K562 (cell line): ENCODE data around the gene KLF2. TPM values are rescaled to one million over a fixed set of nuclear protein-coding genes. Genes with fewer than 3 reads are reported as not detected.

Source experiments
- ATAC-seq: fragments of 200-7000 bp; cut with Tn5 transposase; 3 replicates; pipeline ENCODE4 v1.9.1; 2020; ENCODE audit warnings: moderate library complexity
- BruUV-seq: library from RNA; stranded (reverse); fragments of 400-500 nt; replicated peaks from 2 replicates; lab custom pipeline; 2021; lab: Mats Ljungman, UMichigan
- CTCF ChIA-PET: fragments of 300-600 bp; formaldehyde crosslinking; extraction: SDS; loops from one replicate; lab custom pipeline; 2021; ENCODE audit warnings: low intra/inter-chr PET ratio; lab: Yijun Ruan, JAX
- POLR2A ChIA-PET: fragments of 300-600, 350-650 bp; sonication (Branson Sonifier 250); formaldehyde crosslinking; extraction: SDS; loops from one replicate; lab custom pipeline; 2021; ENCODE audit warnings: antibody characterized with exemption, inconsistent platforms; lab: Yijun Ruan, JAX
- DNase-seq, 4 experiments: peaks; one replicate each; pipeline versions ENCODE4 v3.0.0 to v3.0.0-alpha.2; 2011 to 2018; ENCODE audit warnings: low spot score in 3 of 4, mixed read lengths in 3 of 4; ENCODE audit errors: extremely low read depth in 1 of 4
- FAIRE-seq: peaks from 2 replicates; lab custom pipeline; 2011; peaks lifted over from hg19 to GRCh38; lab: Jason Lieb, UNC
- H2AFZ ChIP-seq: 2 replicates; pipeline ENCODE4 v1.6.0; 2011; ENCODE audit warnings: low read depth, low read length, control low read depth, inconsistent platforms
- H3K27ac ChIP-seq: fragments of 200-600 bp; 3 replicates; pipeline ENCODE4 v1.8.0; 2011; ENCODE audit warnings: low read depth, mild to moderate bottlenecking, control low read depth, inconsistent platforms, low read length, moderate library complexity, mixed read lengths; ENCODE audit errors: extremely low read depth
- H3K27me3 ChIP-seq, 2 experiments: fragments of 300-600 bp in 1 of 2; 2 replicates in 1 of 2; 3 replicates in 1 of 2; pipeline versions ENCODE4 v1.6.0 to v1.8.0; 2011; ENCODE audit warnings: inconsistent platforms in 2 of 2, low read length in 2 of 2, mild to moderate bottlenecking in 1 of 2, mixed read lengths in 1 of 2, moderate library complexity in 1 of 2; ENCODE audit not compliant: control insufficient read depth in 2 of 2, insufficient read depth in 2 of 2
- H3K36me3 ChIP-seq: fragments of 300-600 bp; 3 replicates; pipeline ENCODE4 v1.8.0; 2011; ENCODE audit warnings: mild to moderate bottlenecking, low read length, inconsistent platforms; ENCODE audit not compliant: control insufficient read depth, insufficient read depth
- H3K4me1 ChIP-seq, 2 experiments: fragments of 200-600 bp in 1 of 2; replicated peaks in 1 of 2; 2 replicates in 1 of 2; 3 replicates in 1 of 2; pipeline versions ENCODE4 v1.5.1 to v1.8.0; 2011; ENCODE audit warnings: inconsistent platforms in 2 of 2, low read length in 2 of 2, mild to moderate bottlenecking in 1 of 2, mixed read lengths in 1 of 2, moderate library complexity in 1 of 2; ENCODE audit not compliant: control insufficient read depth in 2 of 2, insufficient read depth in 2 of 2
- H3K4me2 ChIP-seq: 2 replicates; pipeline ENCODE4 v1.6.1; 2011; ENCODE audit warnings: low read length, control low read depth, inconsistent platforms, mixed read lengths; ENCODE audit not compliant: insufficient read depth
- H3K4me3 ChIP-seq: fragments of 200-600 bp; sonication (generic), shearing (Covaris generic); 2 replicates; pipeline ENCODE4 v1.5.1; 2016; ENCODE audit warnings: control low read depth, inconsistent platforms
- H3K79me2 ChIP-seq: fragments of 200-600 bp; 3 replicates; pipeline ENCODE4 v1.8.0; 2011; ENCODE audit warnings: low read length, inconsistent platforms; ENCODE audit not compliant: control insufficient read depth, insufficient read depth
- H3K9ac ChIP-seq, 2 experiments: 2 replicates each; pipeline versions ENCODE4 v1.6.0 to v1.6.1; 2011; ENCODE audit warnings: low read depth in 2 of 2, low read length in 2 of 2, control low read depth in 1 of 2, inconsistent platforms in 1 of 2, mild to moderate bottlenecking in 1 of 2, mixed read lengths in 1 of 2; ENCODE audit not compliant: insufficient read depth in 1 of 2
- H3K9me1 ChIP-seq: one replicate; pipeline ENCODE4 v1.6.0; 2011; ENCODE audit warnings: inconsistent platforms, mild to moderate bottlenecking, low read length, moderate library complexity; ENCODE audit not compliant: control insufficient read depth, insufficient read depth
- H3K9me3 ChIP-seq: replicated peaks from 2 replicates; pipeline ENCODE4 v1.5.1; 2011; ENCODE audit warnings: low read depth, low read length, inconsistent platforms; ENCODE audit not compliant: control insufficient read depth, insufficient read depth
- H4K20me1 ChIP-seq: replicated peaks from 2 replicates; pipeline ENCODE4 v1.6.1; 2011; ENCODE audit warnings: low read length, inconsistent platforms, mixed read lengths; ENCODE audit not compliant: control insufficient read depth, insufficient read depth
- CBX3 ChIP-seq, 2 experiments: IDR thresholded peaks; 1 replicate in 1 of 2; 2 replicates in 1 of 2; pipeline ENCODE4 v1.6.1; 2012; ENCODE audit warnings: inconsistent platforms in 2 of 2, low read length in 2 of 2, borderline replicate concordance in 1 of 2, control low read depth in 1 of 2
- FUS ChIP-seq: fragments of 200-400 bp; formaldehyde crosslinking; optimal IDR thresholded peaks from 2 replicates; pipeline ENCODE3; 2017; ENCODE audit warnings: low read depth, low read length
- MYBL2 ChIP-seq, 2 experiments: fragments of 450-650 bp in 1 of 2; sonication (generic) in 1 of 2; formaldehyde crosslinking in 1 of 2; IDR thresholded peaks; 2 replicates each; pipeline versions ENCODE4 v1.6.1 to v1.8.1; 2017 to 2022; ENCODE audit warnings: borderline replicate concordance in 1 of 2, inconsistent platforms in 1 of 2, low read depth in 1 of 2, mild to moderate bottlenecking in 1 of 2, missing genetic modification reagents in 1 of 2, moderate library complexity in 1 of 2
- NFIC ChIP-seq: fragments of 450-650 bp; IDR thresholded peaks from 2 replicates; pipeline ENCODE4 v1.6.1; 2017; ENCODE audit warnings: mild to moderate bottlenecking, inconsistent platforms
- U2AF2 ChIP-seq: fragments of 200-400 bp; formaldehyde crosslinking; optimal IDR thresholded peaks from 2 replicates; pipeline ENCODE3; 2017; ENCODE audit warnings: low read depth, mild to moderate bottlenecking, low read length
- ZNF224 ChIP-seq: sonication (generic); formaldehyde crosslinking; IDR thresholded peaks from 2 replicates; pipeline ENCODE4 v1.8.0; 2022; ENCODE audit warnings: mild to moderate bottlenecking, missing genetic modification reagents
- ZNF586 ChIP-seq: fragments of 450-650 bp; formaldehyde crosslinking; conservative IDR thresholded peaks from 2 replicates; pipeline ENCODE4 v1.4.0; 2020; ENCODE audit warnings: mild to moderate bottlenecking, moderate library complexity
- WGBS: fragments of 100-300 bp; shearing (Covaris generic); methylation state at CpG from one replicate; pipeline ENCODE4 v1.1.6; 2016; ENCODE audit warnings: low coverage, mixed read lengths; ENCODE audit not compliant: insufficient coverage; ENCODE audit errors: missing lambda C conversion rate; 5-methylcytosine and 5-hydroxymethylcytosine counted together
- in situ Hi-C: fragments of 300-500 bp; cut with MboI; formaldehyde crosslinking; loops from 4 replicates; pipeline ENCODE4 v1.15.0; 2018; ENCODE audit warnings: inconsistent platforms, mixed read lengths
- intact Hi-C: fragments of 100-400 bp; cut with micrococcal nuclease; formaldehyde crosslinking; loops from 2 replicates; pipeline ENCODE4 v1.14.2; 2022
- polyA plus RNA-seq, 8 experiments: library from polyadenylated mRNA; depleted of rRNA in 4 of 8; stranded (reverse) in 5 of 8; unstranded in 3 of 8; fragments of >200 nt; fragmentation: Nextera tagmentation in 2 of 8; fragmentation: Illumina TruSeq in 1 of 8; extraction: Ambion mirVana in 2 of 8; extraction: Trizol in 1 of 8; gene quantifications; 2 replicates each; pipeline versions ENCODE4 v1.2.1 to v1.2.3, GENCODE V29; 2011 to 2014; ENCODE audit warnings: inconsistent platforms in 1 of 8, missing spikeins in 1 of 8
- total RNA-seq, 7 experiments: library from RNA; depleted of rRNA in 6 of 7; stranded (reverse); fragments of >200 nt in 6 of 7; fragmentation: Illumina TruSeq in 2 of 7; extraction: Trizol in 2 of 7; gene quantifications; 2 replicates each; pipeline versions ENCODE4 v1.2.1 to v1.2.3, GENCODE V29; 2011 to 2021; ENCODE audit warnings: low replicate concordance in 1 of 7
- TF ChIP-seq, protein P1 (sequence below): fragments of 250-450 bp; sonication (Bioruptor Pico); IDR thresholded peaks from 2 replicates; pipeline ENCODE4 v1.8.0; 2021; ENCODE audit warnings: borderline replicate concordance, mild to moderate bottlenecking, moderate library complexity; ENCODE audit not compliant: poor library complexity, severe bottlenecking
- TF ChIP-seq, protein P2 (sequence below): fragments of 200-800 bp; sonication (Bioruptor generic); IDR thresholded peaks from 2 replicates; pipeline ENCODE4 v1.6.1; 2017; ENCODE audit warnings: missing genetic modification characterization, missing compliant biosample characterization
- TF ChIP-seq, protein P3 (sequence below): IDR thresholded peaks from 2 replicates; pipeline ENCODE4 v1.6.1; 2014; ENCODE audit warnings: antibody characterized with exemption

Gene KLF2
- total and polyA plus RNA-seq, 9 of the 15 experiments (the other 6 are each of a cell fraction or from before 2014, with no cell fraction given), result 0.07 to 0.71 TPM; not detected in 7

DNA sequence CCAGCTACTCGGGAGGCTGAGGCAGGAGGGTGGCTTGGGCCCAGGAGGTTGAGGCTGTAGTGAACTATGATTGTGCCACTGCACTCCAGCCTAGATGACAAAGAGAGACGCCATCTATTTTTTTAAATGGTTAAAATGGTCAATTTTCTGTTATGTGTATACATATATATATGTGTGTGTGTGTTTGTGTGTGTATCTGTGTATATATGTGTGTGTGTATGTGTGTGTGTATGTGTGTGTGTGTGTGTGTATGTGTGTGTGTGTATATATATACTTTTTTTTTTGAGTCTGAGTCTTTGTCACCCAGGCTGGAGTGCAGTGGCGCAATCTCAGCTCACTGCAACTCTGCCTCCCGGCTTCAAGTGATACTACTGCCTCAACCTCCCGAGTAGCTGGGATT lies 42.9 kb upstream of the KLF2 start:
- H3K27ac ChIP-seq, result no peak overlapping the region
- no peaks in the 10 kb centered on the region for H3K9me3 ChIP-seq
- no TSS peak for BruUV-seq
- no peak overlapping the region for H2AFZ ChIP-seq
- no peak for DNase-seq
- peaks cover 29 to 52% of the 10 kb centered on the region in 2 experiments; a peak in 4 of 5 replicates for H3K27me3 ChIP-seq
- H3K9ac ChIP-seq, result no peak overlapping the region
- peaks cover 0 to 11% of the 10 kb centered on the region in 2 experiments; a peak in 1 of 5 replicates for H3K4me1 ChIP-seq
- no peak overlapping the region for H3K4me3 ChIP-seq
- peaks cover 7% of the 10 kb centered on the region; the same call in 1 of the 2 replicates for H4K20me1 ChIP-seq
- ChIA-PET POLR2A (no interaction called here), CTCF (no interaction called here)
- TF ChIP-seq ZNF224 (CRISPR knock-in tag) (no peak), NFIC (no peak), ZNF586 (CRISPR knock-in tag) (no peak), U2AF2 (no peak), MYBL2 (IDR thresholded peaks at IDR 0.05; ENCODE audit: low read depth) (no peak), MYBL2 (CRISPR knock-in tag; IDR thresholded peaks at IDR 0.05; ENCODE audit: borderline replicate concordance) (no peak), CBX3 (IDR thresholded peaks at IDR 0.05; ENCODE audit: borderline replicate concordance in 1 of 2, low read length in 2 of 2) (no peak), FUS (no peak)
- TF ChIP-seq, protein P1, sequence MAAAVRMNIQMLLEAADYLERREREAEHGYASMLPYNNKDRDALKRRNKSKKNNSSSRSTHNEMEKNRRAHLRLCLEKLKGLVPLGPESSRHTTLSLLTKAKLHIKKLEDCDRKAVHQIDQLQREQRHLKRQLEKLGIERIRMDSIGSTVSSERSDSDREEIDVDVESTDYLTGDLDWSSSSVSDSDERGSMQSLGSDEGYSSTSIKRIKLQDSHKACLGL (CRISPR knock-in tag), result no peak
- TF ChIP-seq, protein P2, sequence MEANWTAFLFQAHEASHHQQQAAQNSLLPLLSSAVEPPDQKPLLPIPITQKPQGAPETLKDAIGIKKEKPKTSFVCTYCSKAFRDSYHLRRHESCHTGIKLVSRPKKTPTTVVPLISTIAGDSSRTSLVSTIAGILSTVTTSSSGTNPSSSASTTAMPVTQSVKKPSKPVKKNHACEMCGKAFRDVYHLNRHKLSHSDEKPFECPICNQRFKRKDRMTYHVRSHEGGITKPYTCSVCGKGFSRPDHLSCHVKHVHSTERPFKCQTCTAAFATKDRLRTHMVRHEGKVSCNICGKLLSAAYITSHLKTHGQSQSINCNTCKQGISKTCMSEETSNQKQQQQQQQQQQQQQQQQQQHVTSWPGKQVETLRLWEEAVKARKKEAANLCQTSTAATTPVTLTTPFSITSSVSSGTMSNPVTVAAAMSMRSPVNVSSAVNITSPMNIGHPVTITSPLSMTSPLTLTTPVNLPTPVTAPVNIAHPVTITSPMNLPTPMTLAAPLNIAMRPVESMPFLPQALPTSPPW (CRISPR knock-in tag), result no peak
- TF ChIP-seq, protein P3, sequence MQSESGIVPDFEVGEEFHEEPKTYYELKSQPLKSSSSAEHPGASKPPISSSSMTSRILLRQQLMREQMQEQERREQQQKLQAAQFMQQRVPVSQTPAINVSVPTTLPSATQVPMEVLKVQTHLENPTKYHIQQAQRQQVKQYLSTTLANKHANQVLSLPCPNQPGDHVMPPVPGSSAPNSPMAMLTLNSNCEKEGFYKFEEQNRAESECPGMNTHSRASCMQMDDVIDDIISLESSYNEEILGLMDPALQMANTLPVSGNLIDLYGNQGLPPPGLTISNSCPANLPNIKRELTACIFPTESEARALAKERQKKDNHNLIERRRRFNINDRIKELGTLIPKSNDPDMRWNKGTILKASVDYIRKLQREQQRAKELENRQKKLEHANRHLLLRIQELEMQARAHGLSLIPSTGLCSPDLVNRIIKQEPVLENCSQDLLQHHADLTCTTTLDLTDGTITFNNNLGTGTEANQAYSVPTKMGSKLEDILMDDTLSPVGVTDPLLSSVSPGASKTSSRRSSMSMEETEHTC, result no peak
- H3K4me2 ChIP-seq, result no peak overlapping the region
- ATAC-seq, result no peak
- in situ Hi-C loops (no loop called here), intact Hi-C loops (no loop called here)
- H3K9me1 ChIP-seq, result no peaks in the 10 kb centered on the region
- no peaks in the 10 kb centered on the region for H3K36me3 ChIP-seq
- WGBS, result 12% methylated on average over 5 of the region's 5 CpGs
- no peak for FAIRE-seq
- no peaks in the 10 kb centered on the region for H3K79me2 ChIP-seq
